SU-DHL-6 (cell line): ENCODE measurements around the gene IQCH.

Experiments used
- H2AFZ ChIP-seq: fragments of 200-600 bp; sonication (generic); 2 replicates; pipeline ENCODE4 v1.6.1; 2014; ENCODE audit warnings: low read depth, mild to moderate bottlenecking, moderate library complexity, mixed read lengths, antibody characterized with exemption, low read length; ENCODE audit not compliant: severe bottlenecking
- H3F3A ChIP-seq: fragments of 200-600 bp; shearing (Covaris generic); 2 replicates; pipeline ENCODE4 v1.6.0; 2016; ENCODE audit warnings: antibody characterized with exemption, mild to moderate bottlenecking; ENCODE audit not compliant: insufficient read depth
- H3K27ac ChIP-seq: fragments of 200-600 bp; sonication (generic); 2 replicates; pipeline ENCODE4 v1.5.1; 2016; ENCODE audit warnings: low read depth, mild to moderate bottlenecking, low read length, moderate library complexity, mixed read lengths
- H3K27me3 ChIP-seq: fragments of 200-600 bp; sonication (generic), shearing (Covaris generic); 2 replicates; pipeline ENCODE4 v1.6.0; 2014; ENCODE audit warnings: mild to moderate bottlenecking, low read length
- H3K36me3 ChIP-seq: fragments of 200-600 bp; sonication (generic); 2 replicates; pipeline ENCODE4 v1.6.1; 2014; ENCODE audit warnings: mild to moderate bottlenecking, low read length, mixed read lengths
- H3K4me2 ChIP-seq: fragments of 300-600, 200-600 bp; shearing (Covaris generic), sonication (generic); 2 replicates; pipeline ENCODE4 v1.6.0; 2014; ENCODE audit warnings: low read length, low read depth, mild to moderate bottlenecking; ENCODE audit not compliant: poor library complexity, severe bottlenecking
- H3K4me3 ChIP-seq: fragments of 200-600 bp; sonication (generic); 2 replicates; pipeline ENCODE4 v1.5.1; 2014; ENCODE audit warnings: antibody characterized with exemption, low read length, mild to moderate bottlenecking, mixed read lengths; ENCODE audit not compliant: insufficient read depth, poor library complexity, severe bottlenecking
- H3K79me2 ChIP-seq: fragments of 200-600 bp; sonication (generic); 2 replicates; pipeline ENCODE4 v1.6.1; 2014; ENCODE audit warnings: mild to moderate bottlenecking, low read length, moderate library complexity; ENCODE audit not compliant: insufficient read depth
- H3K9ac ChIP-seq: fragments of 200-600 bp; sonication (generic); 2 replicates; pipeline ENCODE4 v1.7.0; 2014; ENCODE audit warnings: mild to moderate bottlenecking, low read length
- H3K9me2 ChIP-seq: fragments of 200-600 bp; sonication (generic); replicated peaks from 2 replicates; pipeline ENCODE4 v1.6.1; 2014; ENCODE audit warnings: low read length; ENCODE audit not compliant: insufficient read depth
- H3K9me3 ChIP-seq: fragments of 200-600 bp; sonication (generic); 2 replicates; pipeline ENCODE4 v1.6.1; 2014; ENCODE audit warnings: low read length, mixed read lengths; ENCODE audit not compliant: insufficient read depth
- H4K20me1 ChIP-seq: fragments of 200-600 bp; sonication (generic); 2 replicates; pipeline ENCODE4 v1.6.1; 2014; ENCODE audit warnings: low read depth, mild to moderate bottlenecking, antibody characterized with exemption, low read length, moderate library complexity, mixed read lengths
- EZH2phosphoT487 ChIP-seq: fragments of 200-600 bp; sonication (generic), shearing (Covaris generic); conservative IDR thresholded peaks from 2 replicates; pipeline ENCODE4 v1.6.1; 2018; ENCODE audit warnings: mild to moderate bottlenecking, antibody characterized with exemption, low read length, moderate library complexity, mixed read lengths
- TF ChIP-seq, protein P1 (sequence below): fragments of 200-600 bp; sonication (generic); IDR thresholded peaks from one replicate; pipeline ENCODE4 v1.5.1; 2017; ENCODE audit warnings: antibody characterized with exemption, mild to moderate bottlenecking, low read length, moderate library complexity; ENCODE audit not compliant: insufficient read depth, poor library complexity, severe bottlenecking

The IQCH gene

GRCh38 chr15:67547836-67548235 lies 293.2 kb downstream of the IQCH start:
- TF ChIP-seq, protein P1, sequence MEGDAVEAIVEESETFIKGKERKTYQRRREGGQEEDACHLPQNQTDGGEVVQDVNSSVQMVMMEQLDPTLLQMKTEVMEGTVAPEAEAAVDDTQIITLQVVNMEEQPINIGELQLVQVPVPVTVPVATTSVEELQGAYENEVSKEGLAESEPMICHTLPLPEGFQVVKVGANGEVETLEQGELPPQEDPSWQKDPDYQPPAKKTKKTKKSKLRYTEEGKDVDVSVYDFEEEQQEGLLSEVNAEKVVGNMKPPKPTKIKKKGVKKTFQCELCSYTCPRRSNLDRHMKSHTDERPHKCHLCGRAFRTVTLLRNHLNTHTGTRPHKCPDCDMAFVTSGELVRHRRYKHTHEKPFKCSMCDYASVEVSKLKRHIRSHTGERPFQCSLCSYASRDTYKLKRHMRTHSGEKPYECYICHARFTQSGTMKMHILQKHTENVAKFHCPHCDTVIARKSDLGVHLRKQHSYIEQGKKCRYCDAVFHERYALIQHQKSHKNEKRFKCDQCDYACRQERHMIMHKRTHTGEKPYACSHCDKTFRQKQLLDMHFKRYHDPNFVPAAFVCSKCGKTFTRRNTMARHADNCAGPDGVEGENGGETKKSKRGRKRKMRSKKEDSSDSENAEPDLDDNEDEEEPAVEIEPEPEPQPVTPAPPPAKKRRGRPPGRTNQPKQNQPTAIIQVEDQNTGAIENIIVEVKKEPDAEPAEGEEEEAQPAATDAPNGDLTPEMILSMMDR, result no peak
- no peak for TF ChIP-seq EZH2phosphoT487
- Histone ChIP-seq H3K36me3 (0 out of 2 replicates have a peak, but pooled peaks cover 4% of the 10 kb centered on the region), H3K9me3 (no peaks in the 10 kb centered on the region), H3K4me3 (no peak overlapping the region), H3K4me2 (no peak overlapping the region), H3K79me2 (no peaks in the 10 kb centered on the region), H3K27me3 (no peaks in the 10 kb centered on the region), H3K9ac (no peak overlapping the region), H4K20me1 (no peaks in the 10 kb centered on the region), H3K9me2 (no peaks in the 10 kb centered on the region), H3F3A (peaks cover 16% of the 10 kb centered on the region), H2AFZ (no peak overlapping the region), H3K27ac (no peak overlapping the region)

- no peak overlapping the region for H3K27ac ChIP-seq
- H3F3A ChIP-seq, result peaks cover 12% of the 10 kb centered on the region
- H3K36me3 ChIP-seq, result 0 out of 2 replicates have a peak, but pooled peaks cover 4% of the 10 kb centered on the region
- no peak overlapping the region for H3K4me2 ChIP-seq
- TF ChIP-seq, protein P1, result no peak
- TF ChIP-seq EZH2phosphoT487, result no peak
- no peaks in the 10 kb centered on the region for H3K79me2 ChIP-seq
- no peaks in the 10 kb centered on the region for H3K9me3 ChIP-seq
- H3K9me2 ChIP-seq, result no peaks in the 10 kb centered on the region
- no peak overlapping the region for H3K9ac ChIP-seq
- H4K20me1 ChIP-seq, result no peaks in the 10 kb centered on the region
- H2AFZ ChIP-seq, result no peak overlapping the region
- H3K4me3 ChIP-seq, result no peak overlapping the region
- H3K27me3 ChIP-seq, result no peaks in the 10 kb centered on the region
Observed at GRCh38 chr15:67548236-67548852, 293.8 kb downstream of the IQCH start.

GRCh38 chr15:67548862-67549651 lies 294.5 kb downstream of the IQCH start:
- no peaks in the 10 kb centered on the region for H4K20me1 ChIP-seq
- H3K9ac ChIP-seq, result no peak overlapping the region
- no peaks in the 10 kb centered on the region for H3K9me2 ChIP-seq
- H3K36me3 ChIP-seq, result 0 out of 2 replicates have a peak, but pooled peaks cover 4% of the 10 kb centered on the region
- no peak overlapping the region for H3K4me3 ChIP-seq
- no peaks in the 10 kb centered on the region for H3K9me3 ChIP-seq
- no peak for TF ChIP-seq EZH2phosphoT487
- TF ChIP-seq, protein P1, result no peak
- H2AFZ ChIP-seq, result no peak overlapping the region
- no peaks in the 10 kb centered on the region for H3K27me3 ChIP-seq
- peaks cover 5% of the 10 kb centered on the region for H3F3A ChIP-seq
- no peak overlapping the region for H3K4me2 ChIP-seq
- H3K27ac ChIP-seq, result no peak overlapping the region
- H3K79me2 ChIP-seq, result no peaks in the 10 kb centered on the region
